ENCODE results near the gene NFIA.

NFIA gene

DNA sequence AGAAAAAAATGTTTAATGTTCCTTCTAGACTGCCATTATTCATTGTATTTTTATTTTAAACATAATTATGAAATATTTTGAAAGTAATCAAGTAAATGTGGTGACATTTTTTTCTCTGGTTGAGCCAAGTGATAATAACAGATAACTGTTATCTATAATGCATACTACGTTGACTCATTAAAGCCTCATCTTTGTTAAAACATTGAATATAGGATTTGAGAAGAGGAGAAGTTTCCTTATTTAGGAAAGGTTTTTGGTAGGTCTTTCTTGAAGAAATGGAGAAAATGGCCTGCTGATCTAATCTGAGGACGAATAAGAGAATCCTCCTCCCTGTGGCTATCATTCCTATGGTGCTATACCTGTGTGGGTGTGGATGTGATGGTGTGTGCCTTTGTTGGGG, 89.0 kb downstream of the NFIA start:
- no peaks in the 10 kb centered on the region for H3K4me1 Mint-ChIP-seq (ENCODE audit: low read depth)

GRCh38 chr1:61171974-61172373, 89.6 kb downstream of the NFIA start:
- H3K27ac Mint-ChIP-seq, result no peak overlapping the region
- H3K27me3 Mint-ChIP-seq, result peaks cover 4% of the 10 kb centered on the region
- H3K36me3 Mint-ChIP-seq (ENCODE audit: low read depth), result no peaks in the 10 kb centered on the region
- H3K4me1 Mint-ChIP-seq (ENCODE audit: low read depth), result no peaks in the 10 kb centered on the region
- no peaks in the 10 kb centered on the region for H3K9me3 Mint-ChIP-seq
- no peak overlapping the region for H3K4me3 Mint-ChIP-seq

More for the DNA sequence above, 89.0 kb downstream of the NFIA start:
- no peaks in the 10 kb centered on the region for H3K9me3 Mint-ChIP-seq
- peaks cover 4% of the 10 kb centered on the region for H3K27me3 Mint-ChIP-seq
- no peaks in the 10 kb centered on the region for H3K36me3 Mint-ChIP-seq (ENCODE audit: low read depth)
- H3K4me3 Mint-ChIP-seq, result no peak overlapping the region
- H3K27ac Mint-ChIP-seq, result no peak overlapping the region

- H3K36me3 Mint-ChIP-seq (ENCODE audit: low read depth), result no peaks in the 10 kb centered on the region
Observed at GRCh38 chr1:61173118-61173517, 90.8 kb downstream of the NFIA start.

GRCh38 chr1:61174060-61174795, 91.9 kb downstream of the NFIA start:
- H3K9me3 Mint-ChIP-seq, result no peaks in the 10 kb centered on the region
- no peaks in the 10 kb centered on the region for H3K36me3 Mint-ChIP-seq (ENCODE audit: low read depth)
- no peak overlapping the region for H3K4me3 Mint-ChIP-seq
- H3K27me3 Mint-ChIP-seq, result peaks cover 4% of the 10 kb centered on the region
- no peak overlapping the region for H3K27ac Mint-ChIP-seq
- no peaks in the 10 kb centered on the region for H3K4me1 Mint-ChIP-seq (ENCODE audit: low read depth)

More at GRCh38 chr1:61173118-61173517, 90.8 kb downstream of the NFIA start:
- H3K9me3 Mint-ChIP-seq, result no peaks in the 10 kb centered on the region
- no peaks in the 10 kb centered on the region for H3K4me1 Mint-ChIP-seq (ENCODE audit: low read depth)
- H3K27ac Mint-ChIP-seq, result no peak overlapping the region
- no peak overlapping the region for H3K4me3 Mint-ChIP-seq
- H3K27me3 Mint-ChIP-seq, result peaks cover 4% of the 10 kb centered on the region

- Mint-ChIP-seq H3K27me3 (no peaks in the 10 kb centered on the region), H3K4me3 (no peak overlapping the region), H3K36me3 (ENCODE audit: low read depth) (no peaks in the 10 kb centered on the region), H3K9me3 (no peaks in the 10 kb centered on the region), H3K27ac (no peak overlapping the region), H3K4me1 (ENCODE audit: low read depth) (no peaks in the 10 kb centered on the region)
Observed at GRCh38 chr1:61175976-61176375, 93.6 kb downstream of the NFIA start.

- Mint-ChIP-seq H3K9me3 (no peaks in the 10 kb centered on the region), H3K27ac (no peak overlapping the region), H3K4me1 (ENCODE audit: low read depth) (no peaks in the 10 kb centered on the region)
Observed at GRCh38 chr1:61181067-61182038, 99.0 kb downstream of the NFIA start.

DNA sequence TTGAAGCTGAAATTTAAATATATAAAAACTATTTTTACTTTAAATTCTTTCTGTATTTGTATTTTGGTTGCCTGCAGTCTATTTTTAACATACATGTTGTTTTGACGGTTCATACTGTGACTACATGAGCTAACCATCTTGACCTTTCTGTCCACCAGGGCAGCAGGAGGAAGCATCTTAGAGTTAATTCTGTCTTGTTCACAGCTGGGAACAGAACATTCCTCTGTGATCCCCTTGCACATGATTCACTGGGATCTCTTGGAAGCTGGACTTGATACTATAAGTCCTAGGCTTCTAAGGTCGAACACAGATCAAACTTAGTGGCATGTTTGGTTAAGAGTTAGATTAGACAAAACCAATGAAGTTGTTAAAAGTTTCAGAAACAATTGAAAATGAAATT, 99.7 kb downstream of the NFIA start:
- Mint-ChIP-seq H3K27ac (no peak overlapping the region), H3K27me3 (no peaks in the 10 kb centered on the region), H3K4me1 (ENCODE audit: low read depth) (no peaks in the 10 kb centered on the region), H3K4me3 (no peak overlapping the region), H3K9me3 (no peaks in the 10 kb centered on the region), H3K36me3 (ENCODE audit: low read depth) (no peaks in the 10 kb centered on the region)

More at GRCh38 chr1:61181067-61182038, 99.0 kb downstream of the NFIA start:
- H3K4me3 Mint-ChIP-seq, result no peak overlapping the region
- no peaks in the 10 kb centered on the region for H3K36me3 Mint-ChIP-seq (ENCODE audit: low read depth)
- no peaks in the 10 kb centered on the region for H3K27me3 Mint-ChIP-seq

GRCh38 chr1:61182480-61182879, 100.1 kb downstream of the NFIA start:
- no peak overlapping the region for H3K27ac Mint-ChIP-seq
- H3K4me3 Mint-ChIP-seq, result no peak overlapping the region
- no peaks in the 10 kb centered on the region for H3K4me1 Mint-ChIP-seq (ENCODE audit: low read depth)
- no peaks in the 10 kb centered on the region for H3K9me3 Mint-ChIP-seq
- no peaks in the 10 kb centered on the region for H3K36me3 Mint-ChIP-seq (ENCODE audit: low read depth)
- no peaks in the 10 kb centered on the region for H3K27me3 Mint-ChIP-seq

DNA sequence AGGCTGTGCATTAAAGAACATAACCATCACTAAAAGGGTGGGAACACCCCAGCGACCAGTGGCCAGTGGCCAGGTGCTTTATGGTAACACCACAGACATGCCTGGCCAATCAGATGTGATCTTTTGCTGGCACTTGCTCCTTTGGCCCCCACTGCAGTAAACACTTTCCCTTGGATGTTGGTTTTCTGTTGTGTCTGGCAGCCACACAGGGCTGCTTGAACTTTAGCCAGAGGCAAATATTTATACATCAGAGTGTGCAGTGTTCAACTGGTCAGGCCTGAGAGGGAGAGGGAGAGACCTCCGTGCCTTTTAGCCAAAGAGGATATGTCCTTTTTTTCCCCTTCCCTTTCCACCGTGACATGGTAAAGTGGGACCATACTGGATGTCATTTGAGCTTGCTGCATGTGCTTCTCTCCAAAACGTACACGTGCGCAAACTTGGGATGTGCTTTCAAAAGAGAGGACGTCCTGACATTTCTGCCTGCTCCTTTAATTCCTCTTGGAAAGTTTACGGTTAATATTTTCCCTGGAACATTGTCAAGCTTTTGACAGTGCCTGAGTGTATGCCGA, 101.2 kb downstream of the NFIA start:
- no peak overlapping the region for H3K27ac Mint-ChIP-seq
- no peaks in the 10 kb centered on the region for H3K36me3 Mint-ChIP-seq (ENCODE audit: low read depth)
- H3K9me3 Mint-ChIP-seq, result no peaks in the 10 kb centered on the region
- no peaks in the 10 kb centered on the region for H3K27me3 Mint-ChIP-seq
- H3K4me1 Mint-ChIP-seq (ENCODE audit: low read depth), result no peaks in the 10 kb centered on the region
- H3K4me3 Mint-ChIP-seq, result no peak overlapping the region

- no peaks in the 10 kb centered on the region for H3K36me3 Mint-ChIP-seq (ENCODE audit: low read depth)
- no peaks in the 10 kb centered on the region for H3K4me1 Mint-ChIP-seq (ENCODE audit: low read depth)
- no peak overlapping the region for H3K27ac Mint-ChIP-seq
- H3K9me3 Mint-ChIP-seq, result no peaks in the 10 kb centered on the region
- H3K4me3 Mint-ChIP-seq, result no peak overlapping the region
- H3K27me3 Mint-ChIP-seq, result no peaks in the 10 kb centered on the region
Observed at GRCh38 chr1:61184040-61184713, 101.8 kb downstream of the NFIA start.

DNA sequence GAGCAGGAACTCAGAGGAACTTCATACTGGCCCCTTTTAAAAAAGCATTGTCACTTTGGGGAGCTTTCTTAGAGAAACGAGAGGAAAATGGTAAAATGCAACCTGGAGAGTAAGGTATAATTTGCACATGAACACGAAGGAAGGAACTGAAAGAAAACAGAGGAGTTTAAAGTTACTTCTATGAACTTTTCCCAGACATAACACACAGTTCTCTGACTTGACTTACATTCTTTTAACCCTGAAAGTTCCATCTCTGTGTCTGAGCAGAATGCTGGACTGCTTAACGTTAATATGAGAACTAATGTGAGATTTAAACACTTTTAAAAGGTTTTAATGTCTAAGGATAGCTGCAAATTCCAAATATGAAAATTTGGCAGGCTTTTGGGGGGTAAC, 102.3 kb downstream of the NFIA start:
- Mint-ChIP-seq H3K27ac (no peak overlapping the region), H3K4me3 (no peak overlapping the region), H3K36me3 (ENCODE audit: low read depth) (no peaks in the 10 kb centered on the region), H3K4me1 (ENCODE audit: low read depth) (no peaks in the 10 kb centered on the region), H3K9me3 (no peaks in the 10 kb centered on the region), H3K27me3 (no peaks in the 10 kb centered on the region)

GRCh38 chr1:61186753-61187152, 104.4 kb downstream of the NFIA start:
- no peaks in the 10 kb centered on the region for H3K9me3 Mint-ChIP-seq
- H3K4me3 Mint-ChIP-seq, result no peak overlapping the region
- no peaks in the 10 kb centered on the region for H3K36me3 Mint-ChIP-seq (ENCODE audit: low read depth)
- H3K27me3 Mint-ChIP-seq, result no peaks in the 10 kb centered on the region
- no peak overlapping the region for H3K27ac Mint-ChIP-seq
- H3K4me1 Mint-ChIP-seq (ENCODE audit: low read depth), result no peaks in the 10 kb centered on the region

- no peak overlapping the region for H3K4me3 Mint-ChIP-seq
- no peaks in the 10 kb centered on the region for H3K9me3 Mint-ChIP-seq
- H3K4me1 Mint-ChIP-seq (ENCODE audit: low read depth), result no peaks in the 10 kb centered on the region
- H3K36me3 Mint-ChIP-seq (ENCODE audit: low read depth), result no peaks in the 10 kb centered on the region
- H3K27me3 Mint-ChIP-seq, result no peaks in the 10 kb centered on the region
- H3K27ac Mint-ChIP-seq, result no peak overlapping the region
Observed at GRCh38 chr1:61187352-61188086, 105.2 kb downstream of the NFIA start.

GRCh38 chr1:61190153-61190552, 107.8 kb downstream of the NFIA start:
- Mint-ChIP-seq H3K27me3 (no peaks in the 10 kb centered on the region), H3K4me1 (ENCODE audit: low read depth) (no peaks in the 10 kb centered on the region), H3K36me3 (ENCODE audit: low read depth) (no peaks in the 10 kb centered on the region), H3K4me3 (no peak overlapping the region), H3K9me3 (no peaks in the 10 kb centered on the region), H3K27ac (no peak overlapping the region)

All from stimulated activated naive CD8-positive, alpha-beta T cell treated with anti-CD3 and anti-CD28 coated beads, Interleukin-15, Interleukin-2, amounts not matched to agents 100 ng/mL and 50 ng/mL, for 24 hours (primary cell).